ENCODE measurements around the gene PAK3.

PAK3 gene

GRCh38 chrX:111133389-111133788, 37.4 kb downstream of the PAK3 start:
- no peak for DNase-seq

- DNase-seq, result no peak
Measured at GRCh38 chrX:111145878-111146277, 49.9 kb downstream of the PAK3 start.

- DNase-seq, result no peak
Measured at GRCh38 chrX:111151764-111152163, 55.8 kb downstream of the PAK3 start.

- no peak for DNase-seq
Measured at GRCh38 chrX:111159232-111159631, 63.2 kb downstream of the PAK3 start.

GRCh38 chrX:111164728-111165127, 68.7 kb downstream of the PAK3 start:
- DNase-seq, result no peak

GRCh38 chrX:111165902-111166301, 69.9 kb downstream of the PAK3 start:
- DNase-seq, result no peak

- DNase-seq, result no peak
Measured at GRCh38 chrX:111167334-111167733, 71.3 kb downstream of the PAK3 start.

GRCh38 chrX:111168314-111168713, 72.3 kb downstream of the PAK3 start:
- no peak for DNase-seq

GRCh38 chrX:111169141-111169540, 73.2 kb downstream of the PAK3 start:
- DNase-seq, result no peak

- no peak for DNase-seq
Measured at GRCh38 chrX:111170017-111170416, 74.0 kb downstream of the PAK3 start.

- DNase-seq, result no peak
Measured at GRCh38 chrX:111180750-111181240, 84.8 kb downstream of the PAK3 start.

GRCh38 chrX:111181951-111182350, 86.0 kb downstream of the PAK3 start:
- no peak for DNase-seq

GRCh38 chrX:111182997-111183396, 87.0 kb downstream of the PAK3 start:
- no peak for DNase-seq

- no peak for DNase-seq
Measured at GRCh38 chrX:111191598-111191997, 95.6 kb downstream of the PAK3 start.

- DNase-seq, result no peak
Measured at GRCh38 chrX:111199505-111199904, 103.5 kb downstream of the PAK3 start.

- no peak for DNase-seq
Measured at GRCh38 chrX:111200327-111200726, 104.3 kb downstream of the PAK3 start.

GRCh38 chrX:111207851-111208250, 111.9 kb downstream of the PAK3 start:
- no peak for DNase-seq

GRCh38 chrX:111216293-111216801, 120.4 kb downstream of the PAK3 start:
- no peak for DNase-seq

GRCh38 chrX:111244235-111244750, 148.3 kb downstream of the PAK3 start:
- no peak for DNase-seq

GRCh38 chrX:111254896-111255693, 159.1 kb downstream of the PAK3 start:
- no peak for DNase-seq

GRCh38 chrX:111257733-111258132, 161.7 kb downstream of the PAK3 start:
- DNase-seq, result no peak

GRCh38 chrX:111259559-111259958, 163.6 kb downstream of the PAK3 start:
- DNase-seq, result no peak

GRCh38 chrX:111260451-111260850, 164.5 kb downstream of the PAK3 start:
- no peak for DNase-seq

- DNase-seq, result no peak
Measured at GRCh38 chrX:111262086-111262485, 166.1 kb downstream of the PAK3 start.

Measured in activated effector memory CD4-positive, alpha-beta T cell treated with anti-CD3 and anti-CD28 coated beads, Interleukin-2, amount 50 U/mL, for 16 hours (primary cell).